IPS-11a (cell line): ENCODE data around the gene CLPSL2.

Experiments used
- H3K4me3 ChIP-seq: one replicate; pipeline ENCODE4 v1.5.1; 2013; ENCODE audit warnings: low read depth, low read length, control low read depth

CLPSL2 gene

DNA sequence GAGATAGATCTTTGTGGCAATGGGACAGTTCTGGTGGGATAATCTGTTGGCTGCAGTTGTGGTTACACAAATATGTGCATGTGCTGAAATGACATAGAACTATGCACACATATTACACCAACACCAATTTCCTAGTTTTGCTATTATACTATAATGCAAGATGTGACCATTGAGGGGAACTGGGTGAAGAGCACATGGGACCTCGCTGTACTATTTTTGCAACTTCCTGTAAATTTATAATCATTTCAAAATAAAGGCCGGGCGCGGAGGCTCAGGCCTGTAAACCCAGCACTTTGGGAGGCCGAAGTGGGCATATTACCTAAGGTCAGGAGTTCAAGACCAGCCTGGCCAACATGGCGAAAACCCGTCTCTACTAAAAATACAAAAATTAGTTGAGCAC is 30.9 kb upstream of the CLPSL2 start:
- H3K4me3 ChIP-seq = no peak overlapping the region

DNA sequence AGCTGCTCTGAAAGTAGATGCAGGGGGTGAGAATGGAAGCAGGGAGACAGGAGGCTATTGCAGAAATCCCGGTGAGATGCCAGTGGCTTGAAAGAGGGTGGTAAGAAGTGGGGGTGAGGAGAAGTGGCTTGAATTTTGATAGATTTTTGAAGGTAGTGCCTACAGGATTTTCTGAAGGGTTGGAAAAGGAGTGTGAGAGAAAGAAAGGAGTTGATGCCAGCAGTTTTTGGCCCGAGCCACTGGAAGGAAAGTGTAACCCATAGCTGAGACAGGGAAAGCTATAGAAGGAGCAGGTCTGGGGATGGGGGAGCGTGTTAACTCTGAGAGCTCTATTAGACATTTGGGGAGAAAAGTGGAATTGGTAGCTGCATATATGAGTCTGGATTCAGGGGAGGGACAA is 29.9 kb upstream of the CLPSL2 start:
- no peak overlapping the region for H3K4me3 ChIP-seq

DNA sequence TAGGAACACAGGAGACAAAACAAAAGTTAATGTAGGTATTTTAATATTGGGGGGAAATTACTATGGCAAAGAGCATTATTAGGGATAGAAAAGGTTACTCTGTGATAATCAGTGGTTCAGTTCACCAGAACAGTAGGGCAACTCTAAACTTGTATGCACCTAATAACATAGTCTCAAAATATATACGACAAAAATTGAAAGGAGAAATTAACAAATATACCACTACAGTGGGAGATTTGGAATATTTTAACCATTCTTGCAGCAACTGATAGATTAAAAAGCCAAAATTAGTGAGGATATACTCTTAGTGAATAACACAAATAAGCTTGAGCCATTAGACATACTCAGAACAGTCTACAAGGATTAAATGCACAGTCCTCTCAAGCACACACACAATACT is 28.5 kb upstream of the CLPSL2 start:
- no peak overlapping the region for H3K4me3 ChIP-seq

DNA sequence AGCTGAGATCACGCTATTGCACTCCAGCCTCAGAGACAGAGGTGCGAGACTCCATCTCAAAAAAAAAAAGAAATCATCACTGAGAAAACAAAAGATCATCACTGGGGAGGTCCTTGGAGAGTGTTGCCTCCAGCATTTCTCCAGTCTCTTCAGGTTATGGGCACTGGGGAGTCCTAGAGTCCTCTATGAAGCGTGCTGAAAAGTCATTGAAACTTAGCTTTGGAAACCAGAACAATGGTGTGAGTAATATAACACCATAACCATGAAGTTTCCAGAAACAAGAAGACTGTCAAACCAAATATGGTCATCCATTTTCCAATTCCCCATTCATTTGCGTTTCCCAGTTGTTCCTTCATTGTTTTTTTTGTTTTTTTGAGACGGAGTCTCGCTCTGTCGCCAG is 25.8 kb upstream of the CLPSL2 start:
- H3K4me3 ChIP-seq = no peak overlapping the region

DNA sequence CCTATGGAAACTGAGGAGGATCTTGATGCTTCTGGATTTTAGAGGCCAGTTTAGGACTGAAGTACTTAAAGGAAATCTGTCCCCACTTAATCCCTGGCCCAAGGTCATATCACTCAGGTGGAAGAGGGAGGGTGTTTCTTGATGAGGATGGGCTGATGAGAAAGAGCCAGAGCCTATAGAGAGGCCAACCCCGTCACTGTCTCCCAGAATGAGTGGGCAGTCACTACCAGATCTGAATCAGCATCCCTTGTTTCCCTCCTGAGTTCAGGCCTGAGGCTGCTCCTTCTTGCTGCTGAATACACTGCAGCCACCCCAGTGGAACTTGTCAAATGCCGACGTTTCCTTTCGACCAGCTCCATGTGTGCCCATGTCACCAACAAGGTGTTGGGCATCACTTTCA is 24.8 kb upstream of the CLPSL2 start:
- no peak overlapping the region for H3K4me3 ChIP-seq

DNA sequence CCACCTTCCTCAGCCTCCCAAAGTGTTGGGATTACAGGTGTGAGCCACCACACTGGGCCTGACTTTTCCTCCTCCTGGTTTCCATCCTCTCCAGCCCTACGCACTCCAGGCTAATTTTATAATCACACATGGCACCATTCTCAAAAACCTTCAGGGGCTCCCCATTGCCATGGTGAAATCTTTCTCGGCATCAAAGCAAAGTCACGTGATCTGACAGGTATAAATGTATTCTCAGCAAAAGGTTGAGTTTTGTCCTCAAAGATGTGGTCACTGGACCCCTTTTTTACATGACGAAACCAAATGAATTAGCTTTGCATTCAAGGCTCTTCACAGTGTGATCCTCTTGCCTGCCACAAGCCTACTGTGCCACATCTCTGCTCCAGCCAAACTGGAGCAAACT is 24.1 kb upstream of the CLPSL2 start:
- no peak overlapping the region for H3K4me3 ChIP-seq

DNA sequence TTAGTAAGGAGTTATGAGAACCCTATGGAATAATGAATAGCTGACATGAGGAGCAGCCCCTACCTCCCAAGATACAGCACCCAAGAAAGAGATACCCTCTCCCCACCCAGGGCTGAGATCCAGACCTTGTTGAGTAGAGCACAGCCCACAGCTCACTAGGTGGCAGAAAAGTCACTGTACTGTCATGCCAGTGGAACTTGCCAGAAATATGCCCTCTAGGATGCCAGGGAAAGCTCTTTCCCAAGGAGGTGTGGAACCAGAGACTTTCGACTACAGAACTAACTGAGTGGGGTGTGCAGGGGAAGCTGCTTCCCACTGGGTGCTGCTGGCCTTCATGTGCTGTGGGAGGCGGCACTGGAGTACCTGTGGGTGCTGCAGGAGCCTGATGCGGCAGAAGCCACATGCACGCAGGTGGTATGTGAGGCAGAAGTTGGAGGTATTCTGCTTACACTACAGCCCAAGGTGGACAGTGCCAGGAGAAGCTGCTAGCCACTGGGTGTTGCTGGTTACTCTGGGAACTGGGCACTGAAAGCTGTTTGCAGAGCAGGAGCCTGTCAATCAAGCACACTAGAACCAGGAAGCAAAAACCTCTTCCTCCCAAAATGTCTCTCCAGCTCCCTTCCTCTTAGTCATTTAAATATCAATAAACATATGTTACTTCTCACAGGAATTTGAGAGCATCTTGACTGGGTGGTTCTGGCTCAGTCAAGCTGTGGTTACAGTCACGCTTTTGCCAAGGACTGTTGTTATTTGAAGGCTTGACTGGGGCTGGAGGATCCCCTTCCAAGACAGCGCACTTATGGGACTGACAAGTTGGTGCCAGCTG is 21.7 kb upstream of the CLPSL2 start:
- H3K4me3 ChIP-seq = no peak overlapping the region

DNA sequence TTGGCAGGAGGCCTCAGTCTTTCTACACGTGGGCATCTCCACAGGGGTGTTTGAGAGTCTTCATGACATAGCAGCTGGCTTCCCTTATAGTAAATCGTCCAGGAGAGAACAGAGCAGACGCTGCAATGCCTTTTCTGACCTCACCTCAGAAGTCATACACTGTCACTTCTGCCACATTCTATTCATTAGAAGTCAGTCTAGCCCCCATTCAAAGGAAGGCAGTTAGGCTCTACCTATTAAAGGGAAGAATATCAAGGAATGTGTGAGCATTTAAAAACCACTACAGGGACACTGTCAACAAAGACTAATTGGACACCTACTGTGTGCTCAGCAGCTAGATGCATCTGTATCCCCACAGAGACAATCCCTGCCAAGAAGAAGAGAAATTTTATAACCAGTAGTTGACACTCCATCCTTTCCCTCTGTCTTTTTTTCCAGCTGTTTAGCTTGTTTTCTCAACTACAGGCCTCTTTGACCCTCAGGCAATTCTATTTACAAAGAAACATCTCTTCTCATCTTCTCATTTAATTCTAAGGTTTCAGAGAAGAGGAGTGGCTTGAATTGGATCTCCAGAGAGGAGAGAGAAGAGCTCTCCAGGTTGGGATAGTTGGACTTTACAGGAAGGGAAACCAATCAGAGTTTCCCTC is 21.0 kb upstream of the CLPSL2 start:
- H3K4me3 ChIP-seq = no peak overlapping the region

DNA sequence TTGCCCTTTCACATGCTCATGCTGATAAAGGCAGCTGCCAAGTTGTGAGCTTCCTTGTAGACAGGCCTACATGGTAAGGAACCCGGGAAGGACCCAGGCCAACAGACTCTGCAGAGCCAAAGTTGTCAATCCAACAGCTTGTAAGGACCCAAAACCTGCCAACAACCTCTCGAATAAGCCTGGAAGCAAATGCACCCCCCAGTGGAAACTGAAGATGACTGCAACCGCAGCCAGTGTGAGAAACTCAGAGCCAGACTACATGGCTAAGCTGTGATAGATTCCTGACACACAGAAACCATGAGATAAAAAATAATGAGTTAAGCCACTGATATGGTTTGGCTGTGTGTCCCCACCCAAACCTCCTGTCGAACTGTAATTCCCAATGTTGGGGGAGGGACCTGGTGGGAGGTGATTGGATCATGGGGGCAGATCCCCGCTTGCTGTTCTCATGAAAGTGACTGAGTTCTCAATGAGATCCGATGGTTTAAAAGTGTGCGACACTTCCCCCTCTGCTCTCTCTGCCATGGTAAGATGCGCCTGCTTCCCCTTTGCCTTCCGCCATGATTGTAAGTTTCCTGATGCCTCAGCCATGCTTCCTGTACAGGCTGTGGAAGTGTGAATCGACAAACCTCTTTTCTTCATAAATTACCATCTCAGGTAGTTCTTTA is 18.8 kb upstream of the CLPSL2 start:
- no peak overlapping the region for H3K4me3 ChIP-seq

DNA sequence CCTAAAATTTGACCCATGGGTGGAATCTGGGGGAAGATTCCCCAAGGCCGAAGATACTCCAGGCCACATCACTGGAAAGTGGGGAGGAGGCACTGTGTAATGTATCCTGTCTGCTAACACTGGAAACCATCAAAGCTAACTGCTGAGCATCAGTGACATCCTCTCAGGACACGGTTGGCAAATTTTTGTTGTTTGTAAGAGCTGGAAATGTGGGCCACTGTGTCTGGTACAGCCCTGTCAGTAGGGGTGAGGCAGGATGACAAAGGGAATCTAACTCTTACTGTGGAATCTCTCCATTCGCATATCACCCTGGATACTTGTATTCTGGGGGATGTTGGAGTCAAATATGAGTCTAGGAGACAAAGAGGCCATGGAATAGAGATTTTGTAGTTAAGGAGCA is 17.0 kb upstream of the CLPSL2 start:
- no peak overlapping the region for H3K4me3 ChIP-seq

DNA sequence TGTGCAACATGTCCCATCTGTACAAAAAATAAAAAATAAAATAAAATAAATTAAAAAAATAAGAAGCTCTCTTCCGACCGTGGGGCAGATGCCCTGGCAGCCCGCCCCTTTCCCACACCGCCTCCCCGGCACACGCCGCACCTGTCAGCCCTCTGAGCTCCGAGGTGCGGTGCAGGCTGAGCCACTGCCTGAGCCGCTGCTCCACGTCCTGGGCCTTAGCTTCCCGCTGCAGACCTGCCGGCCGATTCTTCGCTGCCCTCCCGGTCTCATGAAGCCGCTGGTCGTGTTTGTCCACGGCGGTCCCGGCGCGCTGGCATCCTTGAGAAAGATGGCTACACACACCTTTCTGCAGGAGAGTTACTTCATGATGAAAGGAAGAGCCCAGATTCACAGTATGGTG is 10.7 kb upstream of the CLPSL2 start:
- no peak overlapping the region for H3K4me3 ChIP-seq

DNA sequence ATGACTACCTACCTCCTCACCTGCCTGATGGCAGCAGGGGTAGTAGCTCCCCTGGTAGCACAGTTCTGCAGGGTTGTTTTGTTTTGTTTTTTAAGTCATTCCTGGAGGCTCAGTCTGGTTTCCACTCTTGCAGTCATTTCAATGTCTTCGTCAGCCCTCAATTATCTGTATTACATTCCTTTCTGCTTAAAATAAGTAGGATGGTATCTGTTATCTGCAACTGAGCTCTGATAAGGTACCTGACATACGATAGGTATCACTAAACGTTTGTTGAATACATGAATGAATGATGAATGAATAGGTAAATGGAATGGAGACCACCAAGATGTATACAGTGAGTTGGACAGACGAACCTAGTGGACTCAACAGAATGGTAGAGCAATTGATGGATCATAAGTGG is 7.2 kb upstream of the CLPSL2 start:
- no peak overlapping the region for H3K4me3 ChIP-seq

DNA sequence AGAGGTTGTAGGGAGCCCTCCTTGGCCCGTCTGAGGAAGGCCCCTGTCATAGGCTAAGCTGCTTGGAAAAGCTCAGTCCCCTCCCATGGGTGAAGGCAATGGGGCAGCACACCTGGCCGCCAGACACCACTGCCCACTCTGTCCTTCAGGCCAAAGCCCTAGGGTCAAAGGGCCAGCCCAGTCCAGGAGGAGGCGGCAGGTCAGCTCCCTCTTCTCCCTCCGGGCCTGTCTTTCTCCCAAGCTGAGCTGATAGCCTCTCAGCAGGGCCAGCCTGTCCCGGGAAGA is 5.1 kb upstream of the CLPSL2 start:
- H3K4me3 ChIP-seq = no peak overlapping the region

DNA sequence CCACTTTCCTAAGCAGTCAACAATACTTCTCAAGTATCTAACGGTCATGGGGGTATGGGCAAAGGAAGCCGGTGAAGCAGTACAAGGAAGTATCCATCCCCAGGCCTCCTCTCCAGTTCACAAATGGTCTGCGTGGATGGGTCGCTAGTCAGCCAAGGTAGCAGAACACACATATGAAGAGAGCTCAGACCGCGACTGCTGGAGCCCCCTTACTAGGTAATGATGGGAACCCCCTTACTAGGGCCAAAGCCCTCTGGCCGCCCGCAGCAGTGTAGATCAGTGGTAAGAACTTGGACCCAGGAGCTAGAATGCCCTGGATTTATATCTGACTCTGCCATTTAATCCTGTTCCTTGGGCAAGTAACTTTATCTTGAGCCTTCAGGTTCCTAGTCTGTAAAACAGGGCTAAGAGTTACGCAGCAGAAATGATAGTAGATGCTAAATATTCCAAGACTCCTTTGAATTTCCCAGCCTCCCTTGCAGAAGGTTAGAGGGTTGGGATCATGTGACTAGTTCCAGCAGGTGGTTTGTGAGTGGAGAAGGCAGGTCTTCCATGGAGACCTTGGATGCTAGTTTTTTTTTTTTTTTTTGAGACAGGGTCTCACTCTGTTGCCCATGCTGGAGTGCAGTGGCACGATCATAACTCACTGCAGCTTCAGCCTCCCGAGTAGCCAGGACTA is 2.1 kb upstream of the CLPSL2 start:
- no peak overlapping the region for H3K4me3 ChIP-seq

DNA sequence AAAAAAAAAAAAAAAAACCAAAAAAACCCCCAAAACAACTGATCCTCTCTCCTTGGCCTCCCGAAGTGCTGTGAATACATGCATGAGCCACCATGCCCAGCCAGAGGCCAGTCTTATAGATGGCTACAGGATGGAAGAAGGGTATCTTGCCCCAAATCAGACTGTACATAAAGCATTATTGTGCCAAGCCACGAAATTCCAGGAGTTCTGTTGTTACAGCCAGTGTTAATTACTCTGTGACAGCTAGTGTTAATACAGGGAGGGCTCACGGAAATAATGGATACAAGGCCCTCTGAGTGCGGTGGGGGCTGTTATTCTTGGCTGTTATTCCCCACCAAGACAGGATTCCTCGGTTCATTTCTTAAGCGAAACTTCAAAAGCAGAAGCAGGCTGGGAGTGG is 1.4 kb upstream of the CLPSL2 start:
- no peak overlapping the region for H3K4me3 ChIP-seq

DNA sequence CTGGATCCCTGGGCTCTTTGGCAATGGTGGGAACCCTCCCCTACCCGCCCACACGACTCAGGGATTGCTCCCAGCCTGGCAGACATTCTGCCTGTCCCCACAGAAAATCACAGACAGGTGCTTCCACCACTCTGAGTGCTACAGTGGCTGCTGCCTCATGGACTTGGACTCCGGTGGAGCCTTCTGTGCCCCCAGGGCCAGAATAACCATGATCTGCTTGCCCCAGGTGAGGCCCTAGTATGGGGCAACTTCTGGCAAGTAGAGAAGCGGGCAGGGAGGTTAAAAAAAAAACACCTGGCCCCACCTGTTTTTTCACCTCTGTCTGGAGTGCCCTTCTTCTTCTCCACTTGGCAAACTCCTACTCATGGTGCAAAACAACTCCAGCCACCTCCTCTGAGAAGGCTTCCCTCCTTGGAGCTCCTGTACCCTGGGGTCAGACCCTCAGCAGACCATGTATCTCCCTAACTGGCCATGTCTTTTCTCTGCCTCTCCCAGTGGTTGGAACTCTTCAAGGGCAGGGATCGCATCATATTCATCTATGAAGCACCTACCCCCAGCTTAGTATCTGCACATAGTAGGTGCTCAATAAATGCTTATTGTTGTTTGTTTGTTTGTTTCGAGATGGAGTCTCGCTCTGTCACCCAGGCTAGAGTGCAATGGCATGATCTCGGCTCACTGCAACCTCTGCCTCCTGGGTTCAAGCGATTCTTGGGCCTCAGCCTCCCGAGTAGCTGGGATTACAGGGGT is 1.1 kb downstream of the CLPSL2 start:
- no peak overlapping the region for H3K4me3 ChIP-seq

DNA sequence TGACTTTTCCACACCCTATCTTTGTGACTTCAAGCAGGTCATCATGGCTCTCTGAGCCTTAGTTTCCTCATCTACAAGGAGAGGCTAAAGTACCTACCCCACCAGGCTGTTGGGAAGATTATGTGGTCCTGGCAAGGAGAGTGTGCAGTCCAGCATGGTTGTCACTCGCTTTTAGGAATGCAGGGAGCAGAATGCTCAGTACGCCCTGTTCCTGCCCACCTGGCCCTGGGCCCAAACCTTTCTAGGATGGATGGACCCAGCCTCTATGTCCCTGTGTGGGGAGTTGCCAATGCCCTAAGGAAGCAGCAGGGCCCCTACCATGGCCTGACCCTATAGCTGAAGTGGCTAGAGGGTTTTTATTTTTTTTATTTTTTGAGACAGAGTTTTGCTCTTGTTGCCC is 2.0 kb downstream of the CLPSL2 start:
- H3K4me3 ChIP-seq = no peak overlapping the region

DNA sequence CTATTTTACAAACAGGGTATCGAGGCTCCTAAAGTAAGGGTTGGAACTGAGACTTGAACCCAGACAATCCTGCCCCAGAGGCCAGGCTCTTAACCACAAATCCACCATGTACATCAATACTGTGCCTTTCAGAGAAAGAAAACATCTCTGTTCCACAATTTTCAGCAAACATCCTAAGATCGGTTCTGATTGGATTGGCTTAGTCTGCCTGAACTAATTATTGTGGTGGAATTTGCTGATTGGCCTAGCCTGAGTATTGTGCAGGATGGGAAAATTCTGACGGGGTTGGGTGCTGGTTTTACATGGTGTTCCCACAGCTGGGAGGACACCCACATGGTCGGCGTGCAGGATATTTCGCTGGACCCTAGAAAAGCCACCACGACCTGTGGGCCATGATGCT is 4.3 kb downstream of the CLPSL2 start, which contains the start of gene CLPSL1:
TSS of gene CLPSL1 (plus strand) at position 301 of the 400 bp plus-strand sequence. CDS start at position 393, 92 bp downstream.
- no peak within 1 kb of the TSS for H3K4me3 ChIP-seq

DNA sequence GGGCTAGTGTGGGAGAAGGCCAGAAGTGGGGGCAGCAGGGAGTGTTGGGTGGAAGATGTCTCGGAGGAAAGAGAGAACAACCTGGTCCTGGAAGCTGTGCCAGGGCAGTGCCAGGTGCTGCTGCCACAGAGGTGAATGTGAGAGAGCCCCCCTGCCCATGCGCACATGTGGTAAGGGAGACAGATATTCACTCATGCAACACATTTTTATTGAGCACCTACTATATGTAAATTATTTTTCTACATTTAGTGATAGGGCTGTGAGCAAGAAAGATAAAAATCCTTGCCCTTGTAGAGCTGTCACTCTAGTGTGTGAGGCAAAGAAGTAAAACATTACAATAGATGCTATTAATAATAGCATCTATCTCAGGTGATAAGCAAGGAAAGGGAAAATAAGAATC is 4.9 kb downstream of the CLPSL2 start:
- no peak overlapping the region for H3K4me3 ChIP-seq

DNA sequence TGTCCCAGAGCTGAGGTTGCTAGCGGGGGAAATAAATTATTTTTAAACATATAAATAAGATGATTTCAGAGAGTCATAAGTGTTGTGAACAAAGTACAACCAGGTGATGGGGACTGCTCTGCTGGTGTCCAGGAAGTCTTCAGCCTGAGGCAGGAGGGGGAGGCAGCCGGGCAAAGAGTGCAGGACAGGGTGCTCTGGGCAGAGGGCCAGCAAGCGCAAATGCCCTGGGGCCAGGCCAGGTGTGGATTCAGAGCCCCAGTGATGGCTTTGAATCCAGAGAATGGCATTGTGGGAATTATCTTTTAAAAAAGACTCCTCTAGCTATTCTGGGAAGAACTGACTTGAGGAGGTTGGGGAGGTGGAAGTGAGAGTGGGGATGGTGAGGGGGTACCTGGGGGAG is 6.0 kb downstream of the CLPSL2 start:
- no peak overlapping the region for H3K4me3 ChIP-seq

DNA sequence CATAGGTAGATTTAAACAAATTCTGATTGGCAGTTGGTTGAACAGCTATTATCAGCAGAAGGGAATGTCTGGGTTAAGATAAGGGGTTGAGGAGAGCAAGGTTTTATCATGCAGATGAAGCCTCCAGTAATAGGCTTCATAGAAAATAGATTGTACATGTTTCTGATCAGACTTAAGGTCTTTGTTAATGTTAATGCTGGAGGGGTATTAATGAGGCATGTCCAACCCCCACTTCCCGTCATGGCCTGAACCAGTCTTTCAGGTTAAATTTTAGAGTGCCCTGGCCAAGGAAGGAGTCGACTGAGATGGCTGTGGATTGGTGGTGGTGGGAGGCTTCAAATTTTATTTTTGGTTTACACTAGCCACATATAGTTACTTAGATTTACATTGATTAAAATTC is 7.8 kb downstream of the CLPSL2 start:
- H3K4me3 ChIP-seq = no peak overlapping the region
